Measurements from ENCODE around the gene STK10.

DNA sequence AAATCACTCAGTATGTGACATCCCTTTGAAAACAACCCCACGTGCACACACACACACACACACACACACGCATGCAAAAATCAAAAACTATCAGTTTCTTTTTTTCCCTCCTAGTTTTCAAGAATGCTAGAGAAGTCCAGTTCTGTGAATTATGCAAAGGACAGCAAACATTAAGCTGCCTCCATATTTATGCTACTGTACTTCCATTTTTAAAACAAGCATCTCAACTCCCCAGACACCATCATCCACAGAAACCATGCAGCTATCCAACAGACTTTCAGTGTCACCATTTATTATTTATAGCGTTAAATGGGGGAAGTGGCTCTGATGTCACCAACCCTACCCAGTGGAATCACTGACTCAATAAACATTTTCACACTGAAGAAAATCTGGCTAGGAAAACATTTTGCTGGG lies 183.2 kb downstream of the STK10 start:
- TF ChIP-seq, protein P1, sequence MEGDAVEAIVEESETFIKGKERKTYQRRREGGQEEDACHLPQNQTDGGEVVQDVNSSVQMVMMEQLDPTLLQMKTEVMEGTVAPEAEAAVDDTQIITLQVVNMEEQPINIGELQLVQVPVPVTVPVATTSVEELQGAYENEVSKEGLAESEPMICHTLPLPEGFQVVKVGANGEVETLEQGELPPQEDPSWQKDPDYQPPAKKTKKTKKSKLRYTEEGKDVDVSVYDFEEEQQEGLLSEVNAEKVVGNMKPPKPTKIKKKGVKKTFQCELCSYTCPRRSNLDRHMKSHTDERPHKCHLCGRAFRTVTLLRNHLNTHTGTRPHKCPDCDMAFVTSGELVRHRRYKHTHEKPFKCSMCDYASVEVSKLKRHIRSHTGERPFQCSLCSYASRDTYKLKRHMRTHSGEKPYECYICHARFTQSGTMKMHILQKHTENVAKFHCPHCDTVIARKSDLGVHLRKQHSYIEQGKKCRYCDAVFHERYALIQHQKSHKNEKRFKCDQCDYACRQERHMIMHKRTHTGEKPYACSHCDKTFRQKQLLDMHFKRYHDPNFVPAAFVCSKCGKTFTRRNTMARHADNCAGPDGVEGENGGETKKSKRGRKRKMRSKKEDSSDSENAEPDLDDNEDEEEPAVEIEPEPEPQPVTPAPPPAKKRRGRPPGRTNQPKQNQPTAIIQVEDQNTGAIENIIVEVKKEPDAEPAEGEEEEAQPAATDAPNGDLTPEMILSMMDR (IDR thresholded peaks at IDR 0.05), result no peak
- no peak for TF ChIP-seq RCOR1 (IDR thresholded peaks at IDR 0.05; ENCODE audit: low read length)
- TF ChIP-seq GATA2 (CRISPR knock-in tag; IDR thresholded peaks at IDR 0.05), result no peak
- no peak for TF ChIP-seq JUND (IDR thresholded peaks at IDR 0.05)
- no peak for TF ChIP-seq POLR2AphosphoS5 (IDR thresholded peaks at IDR 0.05; ENCODE audit: low read depth, low read length)
